ENCODE measurements around the gene EFCAB12.
"Not testable (repeated sequence)": the region's sequence is repeated elsewhere in the genome, so short reads cannot be mapped to it uniquely, and the experiment has no call there.

EFCAB12 gene

DNA sequence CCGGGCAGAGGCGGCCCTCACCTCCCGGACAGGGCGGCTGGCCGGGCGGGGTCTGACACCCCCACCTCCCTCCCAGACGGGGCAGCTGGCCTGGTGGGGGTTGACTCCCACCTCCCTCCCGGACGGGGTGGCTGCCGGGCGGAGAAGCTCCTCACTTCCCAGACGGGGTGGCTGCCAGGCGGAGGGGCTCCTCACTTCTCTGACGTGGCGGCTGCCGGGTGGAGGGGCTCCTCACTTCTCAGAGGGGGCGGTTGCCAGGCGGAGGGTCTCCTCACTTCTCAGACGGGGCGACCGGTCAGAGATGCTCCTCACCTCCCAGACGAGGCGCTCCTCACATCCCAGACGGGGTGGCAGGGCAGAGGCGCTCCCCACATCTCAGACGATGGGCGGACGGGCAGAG is 65.1 kb downstream of the EFCAB12 start:
- not testable (repeated sequence) for DNase-seq

DNA sequence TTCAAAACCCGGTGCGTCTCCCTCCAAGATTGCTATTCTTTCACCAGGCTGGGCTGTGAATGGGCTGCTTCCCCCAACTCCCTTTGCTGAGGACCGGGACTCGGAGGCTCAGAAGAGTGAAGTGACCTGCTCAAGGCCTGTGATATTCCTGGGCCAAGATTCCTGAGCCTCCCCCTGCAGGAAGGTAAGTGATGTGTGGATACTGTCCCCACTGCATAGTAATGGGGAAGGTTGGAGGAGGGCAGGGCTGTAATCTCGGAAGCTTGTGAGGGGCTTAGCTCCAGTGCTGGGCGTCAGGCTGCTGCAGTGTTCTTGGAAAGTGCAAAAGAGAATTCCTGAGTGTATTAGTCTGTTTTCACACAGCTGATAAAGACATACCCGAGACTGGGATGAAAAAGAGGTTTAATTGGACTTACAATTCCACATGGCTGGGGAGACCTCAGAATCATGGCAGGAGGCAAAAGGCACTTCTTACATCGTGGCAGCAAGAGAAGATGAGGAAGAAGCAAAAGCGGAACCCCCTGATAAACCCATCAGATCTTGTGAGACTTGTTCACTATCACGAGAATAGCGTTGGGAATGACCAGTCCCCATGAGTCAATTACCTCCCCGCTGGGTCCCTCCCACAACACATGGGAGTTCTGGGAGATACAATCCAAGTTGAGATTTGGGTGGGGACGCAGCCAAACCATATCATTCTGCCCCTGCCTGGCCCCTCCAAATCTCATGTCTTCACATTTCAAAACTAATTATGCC is 67.6 kb downstream of the EFCAB12 start:
- DNase-seq: no peak

DNA sequence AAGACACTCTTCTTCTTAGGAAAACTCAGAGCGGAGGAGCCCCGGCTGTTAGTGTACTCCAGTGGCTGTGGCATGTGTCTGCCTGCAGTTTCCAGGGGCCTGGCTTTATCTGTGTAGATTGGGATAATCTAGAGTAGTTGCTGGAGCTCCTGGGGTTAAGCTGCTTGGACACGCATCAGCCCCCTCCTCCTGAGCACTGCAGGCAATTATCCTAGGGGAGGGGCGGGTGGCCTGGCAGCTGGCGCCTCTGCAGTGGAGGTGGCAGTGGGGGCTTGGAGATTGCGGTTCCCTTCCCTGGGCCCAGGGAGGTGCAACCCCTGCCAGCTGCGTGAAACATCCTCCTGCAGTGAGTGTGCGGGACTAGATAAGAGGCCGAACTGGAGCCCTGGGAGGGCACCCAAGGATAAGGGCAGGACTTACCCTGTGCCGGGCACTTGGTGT is 68.2 kb downstream of the EFCAB12 start:
- no peak for DNase-seq

DNA sequence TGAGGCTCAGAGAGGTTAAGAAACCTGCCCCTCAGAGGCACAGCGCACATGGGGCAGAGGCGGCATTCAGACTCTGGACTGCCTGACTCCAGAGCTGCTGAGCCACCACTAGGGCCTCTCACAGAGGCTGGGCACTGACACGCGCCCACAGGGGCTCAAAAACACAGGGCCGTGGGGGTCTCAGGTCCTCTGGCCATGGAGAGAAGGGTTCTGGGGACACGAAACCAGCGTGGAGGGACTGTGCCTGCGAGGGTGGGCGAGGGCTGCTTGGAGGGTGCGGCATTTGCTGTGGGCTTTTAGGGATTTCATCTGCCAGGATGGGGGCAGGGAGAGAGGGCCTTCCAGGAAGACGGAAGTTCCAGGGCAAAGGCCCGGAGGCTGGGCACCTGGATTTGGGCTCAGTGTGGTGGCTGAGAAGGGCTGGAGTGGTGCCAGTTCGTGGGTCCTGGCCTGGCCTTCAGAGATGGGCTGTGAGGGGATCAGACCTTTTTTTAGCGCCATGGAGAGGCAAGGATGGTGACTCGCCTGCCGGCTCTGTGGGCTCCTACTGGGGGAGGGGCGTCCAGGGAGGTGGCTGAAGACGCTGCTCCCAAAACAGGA is 69.6 kb downstream of the EFCAB12 start:
- no peak for DNase-seq

DNA sequence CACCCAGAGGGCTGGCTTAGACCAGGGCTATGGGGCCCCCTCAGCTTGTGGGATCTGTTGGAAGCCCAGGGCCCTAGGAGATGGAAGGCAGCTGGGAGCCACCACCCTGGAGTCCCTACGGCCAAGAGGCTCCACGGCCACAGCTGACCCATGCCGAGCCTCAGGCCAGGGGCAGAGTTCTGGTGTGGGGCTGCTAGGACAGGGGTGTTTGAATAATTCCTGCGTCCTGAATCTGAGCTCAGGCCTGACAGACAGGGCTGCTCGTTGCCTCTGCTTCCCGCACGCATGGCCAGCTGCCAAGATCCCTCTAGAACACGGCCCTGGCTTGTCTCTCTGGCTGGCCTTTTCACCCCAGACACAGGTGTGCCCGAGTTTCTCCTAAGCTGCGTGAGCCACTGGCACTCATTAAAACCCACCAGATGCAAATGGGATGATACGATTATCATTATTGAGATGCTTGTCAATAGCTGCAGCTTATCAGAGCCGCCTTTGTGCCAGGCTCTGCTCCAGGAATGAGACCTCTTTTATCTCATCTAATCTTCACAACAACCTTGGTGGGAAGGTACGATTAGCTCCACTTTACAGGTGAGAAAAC is 70.2 kb downstream of the EFCAB12 start:
- no peak for DNase-seq

DNA sequence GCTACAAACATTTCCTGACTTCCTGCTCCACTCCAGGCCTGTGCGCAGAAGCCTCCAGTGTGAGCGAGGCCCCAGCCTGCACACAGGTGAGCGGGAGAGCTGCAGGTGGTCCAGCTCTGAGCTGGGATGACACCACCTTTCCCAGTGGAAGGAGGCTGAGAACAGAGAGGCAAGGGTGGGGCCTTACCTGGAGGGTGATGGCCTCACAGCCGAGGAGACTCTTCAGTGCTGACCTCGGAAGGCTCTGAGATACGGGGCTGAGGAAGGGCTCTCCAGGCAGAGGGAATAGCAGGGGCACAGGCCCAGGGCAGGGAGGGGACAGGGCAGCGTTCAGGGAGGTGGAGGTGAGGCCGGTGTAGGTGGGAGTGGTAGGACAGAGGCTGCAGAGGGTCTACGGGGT is 70.8 kb downstream of the EFCAB12 start:
- no peak for DNase-seq

DNA sequence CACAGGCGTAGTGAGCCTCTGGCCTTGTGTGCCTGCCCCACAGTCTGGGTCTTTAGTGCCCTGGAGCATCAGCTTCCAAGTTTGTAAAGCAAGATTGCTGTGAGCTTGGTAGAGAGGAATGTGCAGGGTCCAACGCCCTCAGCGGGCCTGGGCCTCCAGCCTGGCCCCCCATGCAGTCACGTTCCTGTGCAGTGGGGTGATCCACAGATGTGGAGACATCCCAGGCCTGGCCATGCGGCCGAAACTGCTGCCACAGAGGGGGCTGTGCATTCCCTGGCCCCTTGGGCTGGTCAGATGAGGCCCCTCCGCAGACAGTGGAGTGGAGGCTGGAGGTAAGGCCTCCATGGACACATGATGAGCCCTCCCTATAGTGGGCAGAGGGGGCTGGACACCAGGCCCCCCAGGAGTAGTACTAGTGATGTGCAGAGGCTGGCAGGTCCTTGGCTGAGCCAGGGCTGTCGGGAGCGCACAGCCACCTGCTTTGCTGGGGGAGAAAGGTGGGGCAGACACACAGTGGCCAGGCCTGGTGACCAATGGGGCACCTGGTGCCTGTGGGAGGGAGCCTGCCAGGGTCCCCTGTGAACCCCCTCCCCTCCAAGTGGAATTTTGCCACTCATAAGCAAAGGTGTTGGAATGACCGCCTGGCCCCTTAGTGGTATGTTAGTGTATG is 71.5 kb downstream of the EFCAB12 start:
- no peak for DNase-seq

DNA sequence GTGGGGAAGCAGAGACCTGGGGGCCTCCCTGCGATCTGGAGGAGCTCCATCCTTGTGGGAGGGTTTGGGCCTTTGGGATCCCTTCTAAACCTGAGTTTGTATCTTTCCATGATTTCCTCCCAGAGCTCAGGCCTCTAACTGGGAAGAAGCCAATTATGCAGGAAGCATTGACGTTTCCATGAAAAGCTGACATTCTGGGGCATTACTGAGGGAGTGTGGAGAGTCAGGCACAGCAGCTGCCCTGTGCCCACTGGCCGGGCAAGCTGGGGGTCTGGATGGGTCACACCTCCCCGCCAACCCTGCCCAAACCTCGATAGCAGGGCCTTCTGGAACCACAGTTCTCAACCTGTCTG is 74.9 kb downstream of the EFCAB12 start:
- DNase-seq: no peak

DNA sequence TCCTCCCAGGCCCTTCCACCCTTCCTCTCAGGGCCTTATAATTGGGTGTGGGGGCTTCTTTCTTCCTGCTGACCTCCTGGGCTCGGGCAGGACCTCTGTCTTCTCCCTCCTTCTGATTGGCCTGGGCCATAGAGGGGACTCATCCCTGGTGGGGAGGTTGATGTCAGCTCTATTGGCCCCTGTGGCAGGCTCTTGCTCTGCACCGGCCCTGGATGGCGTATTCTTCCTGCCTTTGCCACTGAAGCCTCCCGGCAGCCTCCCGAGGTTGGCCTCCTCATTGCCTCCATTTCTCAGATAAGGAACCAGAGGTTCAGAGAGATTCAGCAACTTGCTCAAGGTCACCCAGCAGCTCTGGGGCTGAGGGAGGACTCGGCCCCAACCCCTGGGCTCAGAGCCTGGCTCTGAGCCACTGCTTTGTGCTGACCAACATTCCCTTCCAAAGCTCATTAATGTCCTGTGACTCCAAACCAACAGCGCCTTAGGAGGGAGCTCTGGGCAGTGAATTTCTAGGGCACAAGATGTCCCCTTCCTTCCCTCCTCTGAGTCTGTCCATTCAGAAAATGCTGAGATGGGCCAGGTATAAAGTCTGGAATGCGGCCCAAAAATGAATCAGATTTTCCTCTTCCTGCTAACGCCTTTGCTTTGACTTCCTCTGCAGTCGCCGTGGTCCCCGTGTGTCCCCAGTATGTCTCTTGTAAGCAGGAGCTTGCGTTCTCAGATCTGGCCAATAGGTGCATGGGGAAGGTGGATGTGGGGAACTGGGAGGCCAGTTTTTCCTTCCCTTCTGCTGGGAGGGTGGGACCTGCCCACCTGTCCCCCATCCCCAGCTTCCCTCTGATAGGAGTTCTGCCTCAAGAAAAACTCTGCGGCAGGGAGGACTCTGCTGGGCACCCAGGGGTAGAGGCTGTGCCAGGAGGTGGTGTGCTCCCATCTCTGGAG is 75.5 kb downstream of the EFCAB12 start:
- no peak for DNase-seq

DNA sequence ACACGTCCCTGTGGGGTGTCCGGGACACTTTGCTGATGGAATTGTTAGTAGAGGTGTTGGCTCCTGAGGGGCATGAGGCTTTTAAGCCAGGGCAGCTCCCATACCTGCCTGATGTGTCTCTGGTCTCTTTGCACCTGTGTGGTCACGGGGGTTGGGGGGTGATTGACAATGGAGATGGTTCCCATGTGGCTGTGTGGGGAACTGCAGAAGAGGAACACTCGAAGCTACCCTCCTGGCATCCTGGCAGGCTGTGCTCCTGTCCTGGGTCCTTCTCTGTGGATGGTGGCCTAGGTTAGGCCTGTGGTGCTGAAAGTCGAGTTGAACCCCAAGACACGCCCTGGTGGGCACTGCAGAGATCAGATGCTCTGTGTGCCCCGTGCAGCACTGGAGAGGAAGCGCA is 76.4 kb downstream of the EFCAB12 start:
- no peak for DNase-seq
